Stimulated activated CD8-positive, alpha-beta memory T cell treated with anti-CD3 and anti-CD28 coated beads, Interleukin-7, amount 100 ng/mL, for 4 hours (primary cell): ENCODE data around the gene CAPN5.
A peak's percentile ranks its signal among the peaks of the same experiment; 100 is the strongest.
"Not testable (repeated sequence)": the region's sequence is repeated elsewhere in the genome, so short reads cannot be mapped to it uniquely, and the experiment has no call there.

Source experiments
- DNase-seq, 2 donors: peaks; one replicate each; pipeline ENCODE4 v3.0.0-alpha.2; 2020; ENCODE audit warnings: low read depth in 2 of 2

Gene CAPN5

DNA sequence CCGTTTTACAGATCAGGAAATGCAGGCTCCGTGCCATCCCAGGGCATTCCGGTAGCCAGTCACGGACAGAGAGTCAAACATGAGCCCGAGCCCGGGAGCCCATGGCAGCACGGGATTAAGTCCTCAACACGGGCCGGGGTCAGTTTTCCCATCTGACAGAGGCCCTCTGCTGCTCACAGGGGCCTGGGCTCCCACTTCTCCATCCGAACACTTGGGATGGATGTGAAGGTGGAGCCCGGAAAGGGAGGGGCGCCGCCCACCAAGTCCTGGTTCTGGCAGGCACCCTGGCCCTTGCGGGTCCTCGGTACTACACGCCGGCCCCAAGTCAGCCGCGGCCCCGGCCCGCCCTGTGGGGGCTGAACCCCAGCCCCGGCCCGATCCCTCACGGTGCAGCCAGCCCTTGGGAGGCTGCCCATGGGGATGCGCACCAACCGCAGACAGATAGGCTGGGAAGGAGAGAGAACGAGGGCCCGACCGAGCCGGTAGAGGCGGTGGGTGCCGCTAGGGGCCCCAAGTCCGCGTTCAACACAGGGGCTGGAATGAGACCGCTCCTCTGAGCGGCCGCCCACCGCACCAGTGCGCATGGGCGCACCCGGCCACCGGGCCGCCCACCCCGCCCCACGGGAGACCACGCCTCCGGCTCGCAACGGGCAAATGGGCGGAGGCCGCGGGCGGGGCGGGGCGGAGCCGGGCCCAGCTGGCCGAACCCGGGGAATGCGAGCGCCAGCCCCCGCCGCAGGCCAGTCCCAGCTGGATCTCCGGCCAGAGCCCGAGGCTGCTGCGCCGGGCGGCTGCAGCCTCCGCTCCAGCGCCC is at the start of gene CAPN5:
CAPN5 (plus strand) TSS at position 743 of the 814 bp plus-strand sequence. CDS start 17,916 bp downstream, outside the sequence.
- peak; percentile 57 to 81 for DNase-seq

DNA sequence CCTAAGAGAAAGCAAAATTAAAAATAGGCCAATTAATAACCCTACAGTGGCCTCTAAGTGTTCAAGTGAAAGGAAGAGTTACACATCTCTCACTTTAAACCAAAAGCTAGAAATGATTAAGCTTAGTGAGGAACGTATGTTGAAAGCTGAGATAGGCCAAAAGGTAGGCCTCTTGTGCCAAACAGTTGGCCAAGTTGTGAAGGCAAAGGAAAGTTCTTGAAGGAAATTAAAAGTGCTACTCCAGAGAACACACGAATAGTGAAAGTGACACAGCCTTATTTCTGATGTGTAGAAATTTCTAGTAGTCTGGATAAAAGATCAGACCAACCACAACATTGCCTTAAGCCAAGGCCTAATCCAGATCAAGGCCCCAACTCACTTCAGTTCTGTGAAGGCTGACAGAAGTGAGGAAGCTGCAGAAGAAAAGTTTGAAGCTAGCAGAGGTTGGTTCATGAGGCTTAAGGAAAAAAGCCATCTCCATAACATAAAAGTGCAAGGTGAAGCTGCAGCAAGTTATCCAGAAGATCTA is 48.3 kb upstream of the CAPN5 start:
- not testable (repeated sequence) for DNase-seq

DNA sequence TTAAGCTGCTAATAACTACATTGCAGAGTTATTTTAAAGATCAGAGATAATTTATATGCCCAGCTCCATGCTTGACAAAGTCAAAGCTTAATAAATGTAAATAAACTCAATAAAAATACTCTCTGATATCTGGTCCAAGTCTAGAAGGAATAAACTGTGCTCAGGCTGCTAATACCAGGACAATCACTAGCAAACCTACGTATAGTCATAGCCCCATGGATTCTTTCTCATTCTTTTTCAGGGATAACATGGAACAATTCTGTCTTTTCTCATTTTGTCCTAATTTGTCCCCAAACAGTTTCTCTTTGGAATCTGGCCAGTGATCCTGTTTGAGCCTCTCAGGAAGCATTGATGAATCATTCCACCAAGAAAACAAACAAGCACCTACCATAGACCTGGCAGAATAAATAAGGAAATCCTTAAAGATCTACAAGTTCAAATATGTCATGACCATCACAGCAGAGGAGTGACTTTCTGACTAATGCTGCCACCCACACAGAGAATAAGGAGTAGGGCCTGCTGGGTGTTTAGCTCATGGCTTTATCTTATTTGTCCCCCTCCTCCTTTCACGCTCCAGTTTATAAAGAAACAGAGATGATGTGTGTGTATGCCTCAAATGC is 46.7 kb upstream of the CAPN5 start:
- no peak for DNase-seq

DNA sequence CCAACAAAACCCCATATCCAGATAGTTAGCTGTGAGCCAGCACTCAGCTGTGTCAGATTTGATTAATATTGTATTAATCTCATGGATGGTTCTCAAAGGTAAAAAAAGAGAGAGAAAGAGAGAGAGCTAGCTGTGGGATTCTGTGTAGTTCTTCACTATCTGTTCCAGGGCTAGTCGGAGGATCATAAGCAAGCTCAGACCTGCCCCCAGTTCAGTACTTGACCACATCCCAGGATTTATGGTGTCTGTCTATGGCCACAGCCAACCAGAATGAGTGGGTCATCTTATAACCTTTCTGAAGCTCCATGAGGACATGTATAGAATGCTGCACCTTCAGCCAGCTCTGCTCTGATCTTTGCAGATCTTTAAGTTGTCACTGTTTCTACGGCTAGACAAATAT is 46.0 kb upstream of the CAPN5 start:
- no peak for DNase-seq

DNA sequence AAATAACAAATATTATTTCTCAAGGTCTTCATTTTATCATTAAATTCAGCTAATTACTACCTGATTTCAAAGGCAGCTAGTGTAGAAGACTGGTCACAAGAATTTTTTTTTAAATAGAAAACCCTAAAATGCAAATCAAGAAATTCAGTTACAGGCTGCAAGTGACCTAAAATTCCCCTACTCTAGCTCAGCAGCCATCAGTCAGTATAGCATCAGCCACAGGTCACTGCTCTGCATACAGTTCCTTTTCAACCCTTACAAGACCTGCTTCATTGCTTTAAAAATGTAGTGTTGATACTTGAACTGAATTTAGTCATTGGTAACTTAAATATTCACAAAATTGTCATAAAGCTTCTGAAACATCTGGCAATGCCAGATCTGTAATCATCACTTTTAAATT is 42.0 kb upstream of the CAPN5 start:
- no peak for DNase-seq

DNA sequence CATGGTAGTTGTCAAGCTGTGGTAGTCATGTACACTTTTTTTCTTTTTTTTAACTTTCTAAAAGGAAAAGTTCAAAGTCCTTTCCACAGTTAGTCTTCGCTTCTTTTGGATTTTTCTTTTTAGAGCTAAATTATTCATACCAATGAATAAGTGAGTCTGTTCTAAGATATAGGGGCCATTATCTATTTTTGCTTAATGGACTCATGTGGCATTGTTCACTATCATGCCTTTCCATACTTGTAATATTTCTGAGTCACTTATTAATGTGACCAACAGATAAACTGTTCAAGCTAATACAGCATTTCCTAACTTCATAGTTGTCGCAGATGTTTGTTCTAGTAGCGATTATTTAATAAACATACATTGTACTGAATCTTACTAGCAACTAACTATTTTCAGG is 40.5 kb upstream of the CAPN5 start:
- no peak for DNase-seq

DNA sequence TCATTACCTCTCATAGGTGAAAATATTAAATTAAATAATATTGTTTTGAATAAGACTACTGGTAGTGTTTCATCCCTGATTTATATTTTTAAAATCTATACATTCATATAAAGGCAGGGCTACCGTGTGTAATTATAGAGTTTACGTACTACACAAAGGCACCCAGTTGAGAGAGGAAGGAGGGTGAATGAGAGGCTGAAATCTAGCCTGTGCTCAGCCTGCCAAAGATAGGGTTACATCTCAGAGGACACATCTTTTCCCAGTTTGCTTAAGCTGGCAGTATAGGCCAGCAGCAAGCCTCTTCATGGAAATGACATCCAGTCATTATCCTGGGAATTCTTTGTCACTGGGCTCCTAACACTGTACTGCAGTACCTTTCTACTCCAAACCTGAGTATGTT is 40.0 kb upstream of the CAPN5 start:
- DNase-seq = no peak

DNA sequence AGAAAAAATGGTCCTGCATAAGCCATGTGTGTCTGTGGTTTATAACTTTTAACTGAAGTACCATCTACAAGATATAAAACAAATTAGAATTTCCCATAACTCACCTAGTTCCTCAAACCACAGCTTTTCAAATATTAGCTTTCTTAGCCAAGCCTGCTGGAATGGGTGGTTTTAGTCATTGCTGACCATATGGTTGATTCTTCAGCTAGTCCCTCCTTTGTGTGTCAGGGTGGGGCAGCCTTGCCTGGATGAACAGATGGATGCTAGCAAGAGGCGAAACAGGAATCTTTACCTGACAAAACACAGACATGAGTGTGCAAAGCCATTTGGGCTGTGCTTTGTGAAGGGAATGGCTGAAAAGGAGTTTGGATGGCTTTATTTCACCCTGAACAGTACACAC is 39.5 kb upstream of the CAPN5 start:
- DNase-seq = no peak

DNA sequence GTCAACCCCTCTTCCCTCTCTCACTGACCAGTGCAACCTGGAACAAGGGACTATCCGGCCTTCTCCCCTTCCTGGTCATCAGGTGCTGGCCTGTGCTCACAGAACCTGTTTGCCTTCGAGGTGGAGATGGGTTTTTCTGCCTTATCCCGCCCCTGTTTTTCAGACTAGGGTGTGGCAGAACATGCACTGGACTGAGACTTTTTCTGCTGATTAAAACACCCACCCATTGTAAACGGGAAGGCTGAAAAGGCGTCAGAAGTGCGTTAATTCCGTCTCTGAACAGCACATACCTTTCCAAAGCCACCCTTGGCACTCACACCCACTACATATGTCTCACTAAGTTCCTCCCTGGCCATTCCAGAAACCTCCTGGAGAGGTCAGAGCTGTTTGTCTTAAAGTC is 36.9 kb upstream of the CAPN5 start:
- DNase-seq = no peak

DNA sequence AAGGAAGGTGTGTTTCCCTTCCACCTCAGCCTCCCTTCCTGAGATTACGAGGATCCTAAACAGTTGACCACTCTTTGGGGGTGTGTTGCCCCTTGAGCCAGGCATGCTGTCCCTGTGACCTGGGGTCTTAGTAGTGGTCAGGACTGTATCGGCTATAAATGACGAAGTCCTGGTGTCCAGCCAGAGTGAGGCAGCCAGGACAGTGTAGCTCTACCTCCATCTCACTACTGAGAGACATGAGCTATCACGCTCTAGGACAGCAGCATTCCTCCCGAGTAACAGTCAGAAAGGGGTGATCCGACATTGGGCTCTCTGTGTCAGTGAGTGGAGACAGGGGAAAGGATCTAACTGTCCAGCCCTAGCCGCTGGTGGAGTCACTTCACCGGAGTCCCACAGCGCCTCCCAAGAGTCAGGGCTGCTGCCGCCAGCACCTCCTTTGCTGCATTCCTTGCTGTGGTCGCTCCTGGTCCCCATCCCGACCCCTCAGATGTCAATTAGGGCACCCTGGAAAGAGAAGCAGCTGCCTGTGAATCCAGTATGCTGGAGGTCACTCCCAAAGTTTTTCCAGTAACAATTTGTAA is 35.8 kb upstream of the CAPN5 start:
- no peak for DNase-seq

DNA sequence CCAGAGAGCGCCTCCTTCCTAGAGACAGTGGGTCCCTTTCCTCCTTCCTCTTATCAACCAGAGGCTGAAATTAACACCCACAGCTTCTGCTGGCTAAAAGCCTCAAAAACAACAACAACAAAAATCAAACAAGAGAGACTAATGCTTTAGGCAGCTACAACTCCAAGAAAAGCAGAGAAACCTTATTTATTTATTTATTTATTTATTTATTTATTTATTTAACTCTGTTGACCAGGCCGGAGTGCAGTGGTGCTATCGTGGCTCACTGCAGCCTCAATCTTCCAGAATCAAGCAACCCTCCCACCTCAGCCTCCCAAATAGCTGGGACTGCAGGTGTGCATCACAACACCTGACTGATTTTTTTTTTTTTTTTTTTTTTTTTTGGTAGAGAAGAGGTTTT is 35.2 kb upstream of the CAPN5 start:
- DNase-seq = no peak

DNA sequence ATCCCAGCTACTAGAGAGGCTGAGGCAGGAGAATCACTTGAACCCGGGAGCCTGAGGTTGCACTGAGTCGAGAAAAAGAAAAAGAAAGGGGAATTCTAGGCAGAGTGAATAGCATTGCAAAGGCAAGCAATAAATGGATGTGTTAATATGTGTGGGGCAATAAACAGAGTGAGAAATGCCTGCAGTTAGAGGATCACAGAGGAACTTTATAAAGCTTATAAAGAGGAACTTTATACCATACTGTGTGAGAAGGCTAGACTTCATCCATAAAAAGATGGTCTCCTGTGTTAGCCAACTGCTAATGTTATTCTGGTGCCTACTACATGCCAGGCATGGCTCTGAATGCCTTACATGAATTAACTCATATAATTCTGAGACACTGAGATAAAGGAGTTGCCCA is 31.7 kb upstream of the CAPN5 start:
- DNase-seq = no peak

DNA sequence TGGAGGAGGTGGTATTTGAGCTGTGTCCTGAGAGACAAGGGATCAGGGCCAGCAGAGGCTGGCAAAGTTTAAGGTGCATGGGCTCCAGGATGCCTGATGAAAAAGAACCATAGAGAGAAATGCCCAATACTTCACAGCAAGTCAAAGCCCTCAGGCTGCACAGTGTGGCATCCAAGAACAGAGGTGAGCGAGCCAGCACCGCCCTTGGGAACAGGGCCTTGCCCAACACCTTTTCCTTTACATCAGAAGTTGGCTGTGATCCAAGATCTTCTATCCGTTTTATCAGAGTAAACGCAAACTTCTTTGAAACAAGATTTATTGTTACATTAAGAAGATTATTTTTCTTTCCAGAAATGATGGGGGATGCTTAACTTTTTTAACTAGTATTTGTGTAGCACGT is 31.2 kb upstream of the CAPN5 start:
- no peak for DNase-seq

DNA sequence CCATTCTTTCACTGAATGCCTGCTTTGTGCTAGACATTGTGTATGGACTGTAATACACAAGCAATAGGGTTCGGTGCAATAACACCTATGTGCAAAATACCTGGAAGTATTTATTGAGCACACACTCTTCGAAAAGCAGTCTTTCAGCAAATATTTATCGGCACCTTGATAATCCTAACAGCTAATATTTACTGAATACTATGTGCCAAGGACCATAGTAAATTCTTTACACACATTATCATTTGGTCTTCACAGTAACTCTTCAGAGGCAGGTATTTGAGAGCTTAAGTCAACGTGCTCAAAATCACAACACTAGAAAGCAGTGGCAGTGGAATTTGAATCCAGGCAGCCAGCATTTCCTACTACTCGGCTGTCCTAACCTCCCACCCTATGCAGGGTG is 30.4 kb upstream of the CAPN5 start:
- no peak for DNase-seq

DNA sequence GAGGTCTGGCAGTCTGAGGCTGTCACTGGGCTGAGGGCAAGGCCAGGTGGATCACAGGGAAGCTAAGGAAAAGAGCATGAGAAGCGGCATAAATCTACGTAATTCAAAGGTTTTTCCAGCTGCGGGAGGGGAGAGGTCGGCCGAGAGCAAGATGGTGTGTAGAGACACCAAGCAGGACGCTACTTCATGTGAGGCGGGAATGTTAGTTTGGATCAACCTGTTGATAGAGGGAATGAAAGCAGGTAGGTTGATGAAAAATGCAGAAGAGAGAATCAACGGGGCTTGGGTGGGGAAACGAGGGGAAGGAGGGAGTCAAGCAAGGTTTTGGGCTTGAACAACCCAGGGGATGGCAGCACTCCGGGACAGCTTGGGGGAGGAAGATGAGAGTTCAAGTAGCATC is 29.7 kb upstream of the CAPN5 start:
- no peak for DNase-seq

DNA sequence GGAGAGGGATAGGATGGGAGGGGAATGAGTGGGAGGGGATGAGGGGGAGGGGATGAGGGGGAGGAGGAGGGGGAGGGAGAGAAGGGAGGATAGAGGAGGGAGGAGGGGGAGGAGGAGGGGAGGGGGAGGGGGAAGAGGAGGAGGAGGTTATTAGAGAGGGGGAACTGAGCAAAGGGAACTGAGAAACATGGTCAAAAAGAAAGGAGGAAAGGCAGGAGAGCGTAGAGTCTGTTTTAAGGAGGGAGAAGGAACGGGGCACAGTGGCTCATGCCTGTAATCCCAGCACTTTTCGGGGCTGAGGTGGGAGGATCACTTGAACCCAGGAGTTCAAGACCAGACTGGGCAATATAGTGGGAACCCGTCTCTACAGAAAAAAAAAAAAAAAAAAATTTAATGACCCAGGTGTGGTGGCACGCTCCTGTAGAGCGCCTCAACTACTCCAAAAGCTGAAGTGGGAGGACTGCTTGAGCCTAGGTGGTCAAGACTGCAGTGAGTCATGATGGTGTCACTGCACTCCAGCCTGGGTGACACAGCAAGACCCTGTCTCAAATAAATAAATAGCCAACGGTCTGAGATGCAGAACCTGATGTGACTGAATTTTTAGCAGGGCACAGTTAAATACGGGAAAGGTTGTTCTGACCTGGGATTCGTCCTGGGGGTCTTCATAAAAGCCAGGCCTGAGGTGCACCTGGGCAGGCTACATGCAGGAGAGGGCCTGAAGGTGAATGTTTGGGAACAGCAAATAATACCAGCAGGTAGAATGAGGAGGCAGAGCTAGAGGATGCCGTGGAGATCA is 28.5 kb upstream of the CAPN5 start:
- DNase-seq = no peak

DNA sequence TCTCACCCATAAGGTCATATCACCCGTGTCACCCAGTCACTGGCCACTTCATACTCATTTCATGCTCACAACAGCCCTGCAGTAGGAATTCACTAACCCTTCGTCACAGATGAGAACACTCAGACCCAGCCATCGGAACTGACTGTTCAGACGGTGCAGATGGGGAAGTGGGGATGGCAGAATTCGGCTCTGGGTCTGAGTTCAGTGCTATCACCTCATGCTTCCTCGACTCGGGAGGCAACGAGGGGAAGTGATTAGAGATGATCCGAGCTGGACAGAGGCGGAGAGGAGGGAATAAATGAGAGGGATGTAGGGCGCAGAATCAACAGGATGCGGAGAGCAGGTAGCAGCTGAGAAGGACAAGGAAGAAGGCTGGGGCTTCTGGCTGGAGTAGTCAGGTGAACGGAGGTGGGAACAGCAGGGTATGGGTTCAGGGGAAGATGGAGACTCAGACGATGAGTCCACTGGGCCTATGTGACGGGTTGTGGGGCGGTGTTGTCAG is 27.9 kb upstream of the CAPN5 start:
- DNase-seq = no peak

DNA sequence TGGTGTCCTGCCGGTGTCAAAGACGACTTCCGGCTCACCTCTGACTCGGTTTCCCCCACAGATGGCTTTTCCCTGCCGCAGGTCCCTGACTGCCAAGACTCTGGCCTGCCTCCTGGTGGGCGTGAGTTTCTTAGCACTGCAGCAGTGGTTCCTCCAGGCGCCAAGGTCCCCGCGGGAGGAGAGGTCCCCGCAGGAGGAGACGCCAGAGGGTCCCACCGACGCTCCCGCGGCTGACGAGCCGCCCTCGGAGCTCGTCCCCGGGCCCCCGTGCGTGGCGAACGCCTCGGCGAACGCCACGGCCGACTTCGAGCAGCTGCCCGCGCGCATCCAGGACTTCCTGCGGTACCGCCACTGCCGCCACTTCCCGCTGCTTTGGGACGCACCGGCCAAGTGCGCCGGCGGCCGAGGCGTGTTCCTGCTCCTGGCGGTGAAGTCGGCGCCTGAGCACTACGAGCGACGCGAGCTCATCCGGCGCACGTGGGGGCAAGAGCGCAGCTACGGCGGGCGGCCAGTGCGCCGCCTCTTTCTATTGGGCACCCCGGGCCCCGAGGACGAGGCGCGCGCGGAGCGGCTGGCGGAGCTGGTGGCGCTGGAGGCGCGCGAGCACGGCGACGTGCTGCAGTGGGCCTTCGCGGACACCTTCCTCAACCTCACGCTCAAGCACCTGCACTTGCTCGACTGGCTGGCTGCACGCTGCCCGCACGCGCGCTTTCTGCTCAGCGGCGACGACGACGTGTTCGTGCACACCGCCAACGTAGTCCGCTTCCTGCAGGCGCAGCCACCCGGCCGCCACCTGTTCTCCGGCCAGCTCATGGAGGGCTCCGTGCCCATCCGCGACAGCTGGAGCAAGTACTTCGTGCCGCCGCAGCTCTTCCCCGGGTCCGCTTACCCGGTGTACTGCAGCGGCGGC is 27.0 kb upstream of the CAPN5 start:
- DNase-seq = peak in 1 of 2 donors; percentile 6

DNA sequence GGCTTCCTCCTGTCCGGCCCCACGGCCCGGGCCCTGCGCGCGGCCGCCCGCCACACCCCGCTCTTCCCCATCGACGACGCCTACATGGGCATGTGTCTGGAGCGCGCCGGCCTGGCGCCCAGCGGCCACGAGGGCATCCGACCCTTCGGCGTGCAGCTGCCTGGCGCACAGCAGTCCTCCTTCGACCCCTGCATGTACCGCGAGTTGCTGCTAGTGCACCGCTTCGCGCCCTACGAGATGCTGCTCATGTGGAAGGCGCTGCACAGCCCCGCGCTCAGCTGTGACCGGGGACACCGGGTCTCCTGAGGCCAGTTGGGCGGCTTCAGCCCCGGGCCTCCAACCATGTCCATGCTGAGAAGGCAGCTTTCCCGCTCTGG is 26.4 kb upstream of the CAPN5 start:
- no peak for DNase-seq

DNA sequence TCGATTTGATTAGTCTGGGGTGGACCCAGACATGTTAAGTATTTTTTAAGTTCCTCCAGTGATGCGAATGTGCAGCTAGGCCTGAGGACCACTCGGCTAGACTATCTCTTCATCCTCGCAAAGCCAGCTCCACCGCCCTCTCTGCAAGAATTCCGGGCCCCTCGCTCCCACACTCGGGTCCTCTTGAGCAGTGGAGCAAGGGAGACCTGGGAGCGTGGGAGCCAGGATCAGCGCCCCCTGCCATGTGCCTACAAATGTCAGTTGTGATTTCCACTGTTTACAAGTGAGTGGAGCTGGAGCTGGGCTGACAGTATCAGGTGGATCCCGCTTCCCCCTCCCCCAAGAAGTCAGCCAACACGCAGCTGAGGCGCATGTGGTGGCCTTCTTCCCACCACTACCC is 25.9 kb upstream of the CAPN5 start:
- DNase-seq = no peak
